Stimulated activated naive B cell treated with anti-CD40 and anti-IgM and Interleukin-4, amounts not matched to agents 10 μg/mL and 1 μg/mL and 100 μg/mL, for 72 hours (primary cell): Measurements from ENCODE around the gene YIPF1.

Source experiments
- ATAC-seq, 2 donors: fragments of 150-1000 bp; cut with Tn5 transposase; replicated peaks; 2 replicates each; pipeline ENCODE4 v1.10.0; 2021; ENCODE audit warnings: moderate library complexity in 1 of 2
- DNase-seq: peaks from one replicate; pipeline ENCODE4 v3.0.0; 2021
- H3K27ac Mint-ChIP-seq: one replicate; pipeline ENCODE4 v1.8.0; 2022; ENCODE audit warnings: mild to moderate bottlenecking, mixed read lengths
- H3K27me3 Mint-ChIP-seq, 2 donors: one replicate each; pipeline ENCODE4 v1.8.0; 2022; ENCODE audit warnings: mixed read lengths in 2 of 2
- H3K36me3 Mint-ChIP-seq, 2 donors: one replicate each; pipeline ENCODE4 v1.8.0; 2022; ENCODE audit warnings: mixed read lengths in 2 of 2, mild to moderate bottlenecking in 1 of 2
- H3K4me1 Mint-ChIP-seq, 2 donors: one replicate each; pipeline ENCODE4 v1.8.0; 2022; ENCODE audit warnings: mixed read lengths in 2 of 2, mild to moderate bottlenecking in 1 of 2
- H3K4me3 Mint-ChIP-seq, 2 donors: one replicate each; pipeline ENCODE4 v1.8.0; 2022; ENCODE audit warnings: mild to moderate bottlenecking in 2 of 2, mixed read lengths in 2 of 2, moderate library complexity in 1 of 2
- H3K9me3 Mint-ChIP-seq, 2 donors: one replicate each; pipeline ENCODE4 v1.8.0; 2022; ENCODE audit warnings: mixed read lengths in 2 of 2, mild to moderate bottlenecking in 1 of 2

The YIPF1 gene

GRCh38 chr1:53810007-53810406 lies 79.6 kb downstream of the YIPF1 start:
- Mint-ChIP-seq H3K27ac (no peak overlapping the region), H3K36me3 (peaks cover 54 to 57% of the 10 kb centered on the region in 2 donors)
- ATAC-seq: no peak

GRCh38 chr1:53807916-53808315 lies 81.7 kb downstream of the YIPF1 start:
- Mint-ChIP-seq H3K36me3 (peaks cover 48 to 53% of the 10 kb centered on the region in 2 donors), H3K27me3 (no peaks in the 10 kb centered on the region), H3K4me3 (no peak overlapping the region), H3K4me1 (peaks cover 4 to 5% of the 10 kb centered on the region in 2 donors), H3K9me3 (peaks cover 0 to 4% of the 10 kb centered on the region in 2 donors), H3K27ac (no peak overlapping the region)
- ATAC-seq (no peak), DNase-seq (no peak)

More at GRCh38 chr1:53810007-53810406, 79.6 kb downstream of the YIPF1 start:
- Mint-ChIP-seq H3K4me3 (no peak overlapping the region), H3K9me3 (peaks cover 0 to 4% of the 10 kb centered on the region in 2 donors), H3K4me1 (peaks cover 5 to 6% of the 10 kb centered on the region in 2 donors), H3K27me3 (no peaks in the 10 kb centered on the region)
- no peak for DNase-seq

- ATAC-seq (no peak), DNase-seq (no peak)
- no peak overlapping the region for H3K4me3 Mint-ChIP-seq
- peaks cover 37 to 39% of the 10 kb centered on the region in 2 donors for H3K36me3 Mint-ChIP-seq
- H3K9me3 Mint-ChIP-seq: no peaks in the 10 kb centered on the region
- no peaks in the 10 kb centered on the region for H3K27me3 Mint-ChIP-seq
- H3K4me1 Mint-ChIP-seq: no peaks in the 10 kb centered on the region
- no peak overlapping the region for H3K27ac Mint-ChIP-seq
These were observed 84.6 kb downstream of the YIPF1 start for GRCh38 chr1:53804791-53805505.

GRCh38 chr1:53804181-53804580 lies 85.4 kb downstream of the YIPF1 start:
- Mint-ChIP-seq H3K27me3 (no peaks in the 10 kb centered on the region), H3K9me3 (no peaks in the 10 kb centered on the region), H3K36me3 (peaks cover 41 to 42% of the 10 kb centered on the region in 2 donors), H3K4me3 (no peak overlapping the region), H3K27ac (no peak overlapping the region), H3K4me1 (no peaks in the 10 kb centered on the region)
- DNase-seq (no peak), ATAC-seq (no peak)
